ENCODE measurements around the gene EDIL3.
"Not testable (repeated sequence)": the region's sequence is repeated elsewhere in the genome, so short reads cannot be mapped to it uniquely, and the experiment has no call there.

Gene EDIL3

DNA sequence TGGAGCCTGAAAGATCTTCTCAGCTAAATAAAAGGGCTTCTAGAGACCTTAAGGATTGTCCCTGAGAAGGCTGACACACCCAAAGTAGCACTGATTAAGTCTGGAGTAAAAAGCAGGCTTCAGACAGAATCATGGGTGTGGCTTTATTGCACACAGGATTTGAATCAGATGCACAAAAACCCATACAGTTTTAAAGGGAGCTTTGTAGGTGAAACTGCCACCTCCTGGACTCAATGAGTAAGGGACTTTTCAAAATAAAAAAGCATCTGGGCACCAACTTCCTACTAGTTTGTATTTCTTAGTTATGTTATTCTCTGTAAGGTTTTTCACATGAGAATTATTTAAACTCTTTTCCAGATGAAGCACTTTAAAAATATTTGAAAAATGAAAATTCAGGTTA, 129.4 kb downstream of the EDIL3 start:
- no peak for DNase-seq

DNA sequence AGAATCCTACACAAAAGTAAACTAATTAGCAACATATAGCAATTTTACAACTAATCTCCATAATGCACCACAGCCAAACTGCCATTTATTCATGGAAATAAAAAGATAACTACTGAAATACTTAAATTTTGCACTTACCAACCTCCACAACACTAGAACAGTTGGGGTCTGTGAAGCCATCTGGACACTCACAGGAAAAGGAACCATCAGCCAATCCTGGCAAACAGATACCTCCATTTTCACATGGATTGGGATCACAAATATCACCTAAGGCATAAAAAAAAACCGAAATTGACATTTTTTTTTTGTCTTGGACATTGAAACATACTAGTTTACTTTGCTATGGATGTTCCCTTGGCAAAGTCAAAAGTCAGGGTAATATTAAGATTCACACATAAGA, 130.7 kb downstream of the EDIL3 start:
- DNase-seq, result no peak

DNA sequence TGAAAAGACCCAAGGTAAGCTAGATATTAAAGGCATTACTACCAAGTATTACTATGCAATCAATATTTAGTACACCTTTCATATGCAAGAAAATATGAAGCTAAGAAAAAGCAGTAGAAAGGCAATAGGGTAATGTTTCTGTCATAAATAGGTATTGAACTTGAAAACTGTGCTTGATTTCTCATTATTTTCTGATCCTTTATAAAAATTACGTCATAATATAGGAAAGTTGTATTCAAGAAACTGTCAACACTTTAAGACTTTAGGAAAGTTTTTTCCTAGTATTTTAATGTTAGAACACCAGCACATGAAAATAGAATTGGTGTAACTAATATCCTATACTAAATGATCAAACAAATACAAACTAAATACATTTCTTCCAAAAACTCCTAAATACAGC, 133.2 kb downstream of the EDIL3 start:
- no peak for DNase-seq

- no peak for DNase-seq
Observed at GRCh38 chr5:84249918-84250630, 134.6 kb downstream of the EDIL3 start.

GRCh38 chr5:84248013-84248412, 136.7 kb downstream of the EDIL3 start:
- no peak for DNase-seq

- DNase-seq, result no peak
Observed at GRCh38 chr5:84242286-84242685, 142.4 kb downstream of the EDIL3 start.

- no peak for DNase-seq
Observed at GRCh38 chr5:84239494-84239893, 145.2 kb downstream of the EDIL3 start.

DNA sequence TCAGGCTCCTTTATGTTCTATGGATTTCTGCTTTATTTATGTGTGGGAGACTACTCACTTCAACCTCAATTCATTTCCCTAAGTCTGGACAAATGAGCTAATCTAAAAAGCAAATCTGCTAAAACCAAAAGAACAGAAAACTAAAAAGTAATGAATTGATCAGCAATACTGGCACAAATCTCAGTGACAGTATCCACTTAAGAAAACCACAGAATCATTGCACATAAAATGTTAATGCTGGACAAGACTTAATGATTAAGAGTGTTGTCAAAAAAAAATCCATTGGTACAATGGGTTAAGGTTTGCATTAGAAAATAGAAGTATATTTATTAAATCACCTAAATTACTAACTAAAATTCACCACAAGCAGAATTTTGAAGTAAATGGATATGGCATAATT, 147.6 kb downstream of the EDIL3 start:
- no peak for DNase-seq

- no peak for DNase-seq
Observed at GRCh38 chr5:84231433-84231832, 153.2 kb downstream of the EDIL3 start.

DNA sequence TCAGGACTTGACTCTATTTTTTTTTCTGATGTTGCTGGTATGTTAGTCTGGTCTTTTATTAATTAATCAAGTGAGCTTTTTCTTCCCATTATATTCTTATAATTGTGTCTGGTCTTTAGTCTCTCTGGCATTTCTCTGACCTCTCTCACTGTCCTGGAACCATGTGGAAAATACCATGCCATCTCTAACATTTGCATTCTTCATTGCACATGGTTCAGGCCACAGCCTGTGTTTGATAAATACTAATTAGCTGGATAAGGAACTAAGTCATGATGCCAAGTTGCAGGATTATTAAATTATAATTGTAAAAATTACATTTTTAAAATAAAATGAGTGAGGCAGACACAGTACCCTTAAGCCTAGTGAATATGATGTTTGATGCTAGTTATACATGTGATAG, 155.6 kb downstream of the EDIL3 start:
- DNase-seq, result no peak

GRCh38 chr5:84228266-84228665, 156.4 kb downstream of the EDIL3 start:
- no peak for DNase-seq

- no peak for DNase-seq
Observed at GRCh38 chr5:84227236-84227635, 157.4 kb downstream of the EDIL3 start.

DNA sequence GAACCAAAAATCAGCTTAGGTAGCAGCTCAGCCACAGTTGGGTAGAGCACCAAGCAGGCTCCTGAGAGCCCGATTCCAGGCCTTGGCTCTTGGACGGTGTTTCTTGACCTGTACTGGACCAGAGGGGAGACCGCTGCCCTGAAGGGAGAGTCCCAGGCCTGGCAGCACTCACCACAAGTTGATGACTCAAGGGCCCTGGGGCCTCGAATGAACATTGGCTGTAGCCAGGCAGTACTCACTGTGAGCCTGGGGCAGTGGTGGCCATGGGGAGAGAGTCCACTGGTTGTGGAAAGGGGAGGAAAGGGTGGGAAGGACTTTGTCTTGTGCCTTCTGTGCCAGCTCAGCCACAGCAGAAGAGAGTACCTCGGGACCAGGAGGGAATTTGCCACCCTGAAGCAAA, 166.1 kb downstream of the EDIL3 start:
- DNase-seq, result no peak

DNA sequence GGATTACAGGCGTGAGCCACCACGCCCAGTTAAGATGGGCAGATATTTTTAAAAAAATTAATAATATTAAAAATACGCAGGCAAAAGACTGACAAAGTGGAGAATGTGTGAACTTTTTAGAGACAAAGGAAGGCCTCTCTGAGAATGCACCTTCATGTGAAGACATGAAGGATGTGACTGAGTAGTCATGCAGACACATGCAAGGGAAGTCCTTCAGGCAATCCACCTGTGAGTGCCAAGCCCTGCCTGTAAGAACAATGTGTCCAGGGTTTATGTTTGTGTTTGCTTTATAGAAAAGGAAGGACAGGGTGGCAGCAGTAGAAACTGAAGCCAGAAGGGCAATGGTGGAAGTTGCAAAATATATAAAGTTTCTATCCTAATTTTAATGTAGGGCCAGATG, 169.2 kb downstream of the EDIL3 start:
- no peak for DNase-seq

DNA sequence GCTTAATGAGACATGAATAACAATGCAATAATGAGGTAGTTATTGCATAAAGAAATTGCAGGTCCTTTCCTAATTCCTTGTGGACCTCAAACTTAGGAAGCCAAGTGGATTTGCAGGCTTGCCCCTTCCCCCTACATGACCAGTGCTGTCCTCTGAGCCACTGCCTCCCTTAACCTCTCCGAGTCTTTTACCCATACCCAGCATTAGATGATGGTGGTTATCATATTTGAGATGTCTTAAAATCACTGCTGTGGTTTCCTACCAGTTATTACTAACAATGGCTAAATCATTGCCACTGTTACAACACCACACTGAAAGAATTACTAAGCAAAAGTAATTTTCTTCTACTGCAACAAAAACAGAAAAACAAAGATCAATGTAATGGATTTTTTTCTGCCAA, 170.8 kb downstream of the EDIL3 start:
- DNase-seq, result no peak

- DNase-seq, result no peak
Observed at GRCh38 chr5:84213212-84213611, 171.5 kb downstream of the EDIL3 start.

GRCh38 chr5:84204772-84205171, 179.9 kb downstream of the EDIL3 start:
- no peak for DNase-seq

GRCh38 chr5:84202136-84202535, 182.5 kb downstream of the EDIL3 start:
- no peak for DNase-seq

DNA sequence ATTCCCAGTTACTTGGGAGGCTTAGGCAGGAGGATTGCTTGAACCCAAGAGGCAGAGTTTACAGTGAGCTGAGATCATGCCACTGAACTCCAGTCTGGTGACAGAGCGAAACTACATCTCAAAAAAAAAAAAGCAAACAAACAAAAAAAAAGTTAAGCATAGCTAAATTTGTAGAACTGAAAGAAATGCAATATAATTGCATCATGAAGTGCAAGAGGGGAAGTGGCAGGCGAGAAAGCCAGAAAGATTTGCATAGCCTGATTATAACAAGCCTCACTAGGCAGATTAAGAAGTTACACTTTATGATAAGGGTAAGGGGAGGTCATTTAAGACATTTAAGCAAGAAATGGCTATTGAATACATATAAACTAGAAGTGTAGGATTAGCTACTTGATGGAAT, 187.1 kb downstream of the EDIL3 start:
- no peak for DNase-seq

DNA sequence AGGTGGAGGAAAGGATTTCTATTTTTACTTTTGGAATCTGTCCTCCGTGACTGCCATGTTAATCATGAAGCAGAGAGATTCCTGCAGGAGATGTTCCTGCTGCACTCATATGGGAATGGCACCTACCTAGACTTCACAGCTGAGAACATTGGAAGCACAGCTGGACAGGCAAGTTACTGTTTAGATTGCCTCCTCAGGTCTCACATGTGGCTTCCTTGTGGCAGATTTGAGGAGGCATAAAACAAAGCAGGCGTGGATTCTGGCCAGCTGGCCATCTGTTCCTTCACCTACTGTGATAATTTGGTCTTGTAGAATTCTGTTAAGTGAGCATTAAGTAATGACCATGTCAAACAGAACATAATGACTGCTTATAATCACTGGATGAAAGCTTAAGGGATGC, 193.4 kb downstream of the EDIL3 start:
- no peak for DNase-seq

DNA sequence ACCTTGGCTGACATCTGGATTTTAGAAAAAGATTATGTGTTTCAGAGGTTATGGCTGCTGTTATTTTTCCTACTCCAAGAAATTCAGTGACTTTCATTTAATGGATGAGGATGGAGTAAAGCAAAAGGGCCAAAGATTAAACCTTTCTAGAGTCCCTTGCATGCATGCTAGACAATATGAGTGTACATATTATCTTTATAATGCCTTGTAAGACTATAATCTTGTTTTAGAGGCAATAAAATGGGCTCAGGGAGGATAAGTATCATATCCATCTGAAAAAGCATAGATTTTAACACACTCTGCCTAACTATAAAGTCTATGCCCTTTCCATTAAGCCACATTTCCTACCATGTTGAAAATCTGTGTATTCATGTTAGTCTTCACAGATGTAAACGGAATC, 199.8 kb downstream of the EDIL3 start:
- DNase-seq, result no peak

GRCh38 chr5:84181093-84181492, 203.6 kb downstream of the EDIL3 start:
- DNase-seq, result no peak

DNA sequence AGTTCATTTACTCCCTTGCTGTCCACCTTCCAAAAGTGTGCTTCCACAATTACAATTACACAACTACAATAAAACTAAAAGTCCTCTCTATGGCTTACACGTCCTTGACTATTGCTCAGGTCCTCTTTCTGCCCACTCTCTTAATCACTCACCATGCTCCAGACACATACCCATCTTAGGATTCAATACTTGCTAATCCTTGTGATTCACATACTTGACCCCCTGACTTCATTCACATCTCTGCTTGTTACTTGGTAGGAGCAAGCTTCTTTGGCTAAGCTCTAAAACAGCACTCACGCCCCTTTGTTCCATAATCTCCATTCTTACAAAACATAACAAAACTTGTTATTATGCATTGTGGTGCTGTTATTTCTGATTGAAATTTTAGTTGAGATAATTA, 215.8 kb downstream of the EDIL3 start:
- DNase-seq, result no peak

GRCh38 chr5:84163671-84164070, 221.0 kb downstream of the EDIL3 start:
- DNase-seq, result no peak

DNA sequence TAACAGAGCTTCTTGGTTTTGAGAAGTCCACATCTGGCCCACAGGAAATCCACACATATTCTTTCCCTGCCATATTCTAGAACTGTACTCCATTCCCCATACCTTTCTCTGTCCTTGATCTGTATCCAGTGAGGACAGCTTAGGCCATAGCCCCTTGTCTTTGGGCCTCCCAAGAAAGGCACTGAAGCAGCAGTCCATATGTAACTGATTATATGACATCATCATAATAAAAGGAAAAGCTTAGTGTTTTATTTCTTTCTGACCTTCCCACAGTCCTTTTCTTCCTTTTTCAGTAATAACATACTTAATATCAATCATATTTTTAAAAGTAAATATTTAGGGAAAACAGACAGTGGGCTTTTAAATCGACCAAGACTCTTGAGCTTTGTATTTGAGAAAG, 222.0 kb downstream of the EDIL3 start:
- no peak for DNase-seq

DNA sequence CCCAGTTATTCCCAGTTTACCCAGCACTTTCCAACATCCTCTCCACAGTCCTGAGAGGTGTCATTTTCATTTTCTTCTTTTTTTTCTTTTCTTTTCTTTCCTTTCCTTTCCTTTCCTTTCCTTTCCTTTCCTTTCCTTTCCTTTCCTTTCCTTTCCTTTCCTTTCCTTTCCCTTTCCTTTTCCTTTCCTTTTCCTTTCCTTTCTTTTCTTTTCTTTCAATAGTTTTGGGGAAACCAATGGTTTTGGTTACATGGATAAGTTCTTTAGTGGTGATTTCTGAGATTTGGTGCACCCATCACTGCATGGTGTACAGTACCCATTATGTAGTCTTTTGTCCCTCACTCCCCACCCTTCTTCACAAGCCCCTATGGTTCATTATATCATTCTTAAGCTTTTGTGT, 224.0 kb downstream of the EDIL3 start:
- not testable (repeated sequence) for DNase-seq
